Esophagus muscularis mucosa (tissue), 4 donors: ENCODE data around the gene OTOG. TPM values are rescaled to one million over a fixed set of nuclear protein-coding genes. Genes with fewer than 3 reads are reported as not detected.

Source experiments
- DNase-seq: peaks from one replicate; pipeline ENCODE4 v3.0.0-alpha.2; 2017; ENCODE audit errors: extremely low spot score
- H3K27ac ChIP-seq, 4 donors: fragments of 200-600 bp; sonication (generic); replicated peaks in 1 of 4; 1 replicate in 3 of 4; 2 replicates in 1 of 4; pipeline ENCODE4 v1.5.1; 2016 to 2019; ENCODE audit warnings: mild to moderate bottlenecking in 1 of 4
- H3K27me3 ChIP-seq, 4 donors: fragments of 200-600 bp; sonication (generic); one replicate each; pipeline versions ENCODE4 v1.5.1 to v1.6.0; 2016 to 2019
- H3K36me3 ChIP-seq, 4 donors: fragments of 200-600 bp; sonication (generic); one replicate each; pipeline ENCODE4 v1.5.1; 2016 to 2019
- H3K4me1 ChIP-seq, 4 donors: fragments of 200-600 bp; sonication (generic); one replicate each; pipeline ENCODE4 v1.5.1; 2016 to 2019
- H3K4me3 ChIP-seq, 4 donors: fragments of 200-600 bp; sonication (generic); 1 replicate in 2 of 4; 2 replicates in 2 of 4; pipeline ENCODE4 v1.5.1; 2016 to 2019; ENCODE audit warnings: mild to moderate bottlenecking in 4 of 4, moderate library complexity in 1 of 4
- H3K9me3 ChIP-seq, 4 donors: fragments of 200-600 bp; sonication (generic); 1 replicate in 3 of 4; 2 replicates in 1 of 4; pipeline ENCODE4 v1.5.1; 2016 to 2019
- EP300 ChIP-seq: sonication (generic); formaldehyde crosslinking; IDR thresholded peaks from one replicate; pipeline ENCODE4 v1.6.1; 2017; ENCODE audit warnings: antibody characterized with exemption
- POLR2A ChIP-seq: fragments of 450-650 bp; IDR thresholded peaks from one replicate; pipeline ENCODE4 v1.6.1; 2017; ENCODE audit warnings: antibody characterized with exemption, moderate library complexity, mild to moderate bottlenecking, low read depth
- POLR2AphosphoS5 ChIP-seq, 2 donors: sonication (generic); formaldehyde crosslinking; IDR thresholded peaks; one replicate each; pipeline ENCODE4 v1.6.1; 2017; ENCODE audit warnings: antibody characterized with exemption in 2 of 2
- WGBS: methylation state at CpG from one replicate; pipeline ENCODE4 v1.1.5; 2018; 5-methylcytosine and 5-hydroxymethylcytosine counted together
- intact Hi-C: fragments of 100-400 bp; cut with DNase I; formaldehyde crosslinking; loops from one replicate; pipeline ENCODE4 v1.15.1; 2023
- total RNA-seq, 4 donors: library from RNA; depleted of rRNA; stranded (reverse); fragments of >200 nt; gene quantifications; one replicate each; pipeline versions ENCODE4 v1.1.0 to v1.2.1, GENCODE V29; 2016
- TF ChIP-seq, protein P1 (sequence below), 3 experiments: fragments of 200-600 bp in 2 of 3; fragments of 450-650 bp in 1 of 3; sonication (generic) in 2 of 3; IDR thresholded peaks; one replicate each; pipeline ENCODE4 v1.5.1; 2017 to 2019; ENCODE audit warnings: antibody characterized with exemption in 3 of 3, mild to moderate bottlenecking in 2 of 3, moderate library complexity in 1 of 3

The OTOG gene
- total RNA-seq, 4 donors from 2014 or later = not detected

DNA sequence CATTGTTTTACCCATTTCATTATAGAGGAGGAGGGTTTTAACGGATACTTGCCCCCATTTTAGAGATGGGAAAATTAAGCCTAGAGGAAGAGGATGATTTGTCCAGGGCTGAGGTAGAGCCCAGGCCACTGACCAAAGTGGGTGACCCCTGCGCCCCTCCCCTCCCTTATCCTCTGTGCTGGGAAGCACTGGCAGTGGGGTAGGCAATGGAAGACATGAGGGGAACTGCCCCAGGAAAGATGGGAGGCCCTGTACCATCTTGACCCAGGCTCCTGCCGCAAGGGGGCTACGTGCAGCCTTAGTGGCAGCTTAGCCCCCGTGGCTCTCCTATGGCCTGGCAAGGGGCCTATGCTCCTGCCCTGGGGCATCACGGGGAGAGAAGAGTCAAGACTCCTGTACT is 95.9 kb downstream of the OTOG start:
- 81% methylated on average over 2 of the region's 6 CpGs for WGBS
- DNase-seq = peak; percentile 90
- H3K9me3 ChIP-seq = peaks cover 0 to 7% (median 2%) of the 10 kb centered on the region in 4 donors
- TF ChIP-seq EP300 = no peak
- TF ChIP-seq POLR2AphosphoS5 (IDR thresholded peaks at IDR 0.05) = no peak
- TF ChIP-seq, protein P1, sequence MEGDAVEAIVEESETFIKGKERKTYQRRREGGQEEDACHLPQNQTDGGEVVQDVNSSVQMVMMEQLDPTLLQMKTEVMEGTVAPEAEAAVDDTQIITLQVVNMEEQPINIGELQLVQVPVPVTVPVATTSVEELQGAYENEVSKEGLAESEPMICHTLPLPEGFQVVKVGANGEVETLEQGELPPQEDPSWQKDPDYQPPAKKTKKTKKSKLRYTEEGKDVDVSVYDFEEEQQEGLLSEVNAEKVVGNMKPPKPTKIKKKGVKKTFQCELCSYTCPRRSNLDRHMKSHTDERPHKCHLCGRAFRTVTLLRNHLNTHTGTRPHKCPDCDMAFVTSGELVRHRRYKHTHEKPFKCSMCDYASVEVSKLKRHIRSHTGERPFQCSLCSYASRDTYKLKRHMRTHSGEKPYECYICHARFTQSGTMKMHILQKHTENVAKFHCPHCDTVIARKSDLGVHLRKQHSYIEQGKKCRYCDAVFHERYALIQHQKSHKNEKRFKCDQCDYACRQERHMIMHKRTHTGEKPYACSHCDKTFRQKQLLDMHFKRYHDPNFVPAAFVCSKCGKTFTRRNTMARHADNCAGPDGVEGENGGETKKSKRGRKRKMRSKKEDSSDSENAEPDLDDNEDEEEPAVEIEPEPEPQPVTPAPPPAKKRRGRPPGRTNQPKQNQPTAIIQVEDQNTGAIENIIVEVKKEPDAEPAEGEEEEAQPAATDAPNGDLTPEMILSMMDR (IDR thresholded peaks at IDR 0.05) = no peak
- TF ChIP-seq POLR2A = no peak
- intact Hi-C loops = no loop called here
- H3K4me3 ChIP-seq = no peak overlapping the region
- no peaks in the 10 kb centered on the region for H3K36me3 ChIP-seq
- no peak overlapping the region for H3K27ac ChIP-seq
- H3K4me1 ChIP-seq = no peaks in the 10 kb centered on the region
- peaks cover 0 to 10% (median 0%) of the 10 kb centered on the region in 4 donors for H3K27me3 ChIP-seq

DNA sequence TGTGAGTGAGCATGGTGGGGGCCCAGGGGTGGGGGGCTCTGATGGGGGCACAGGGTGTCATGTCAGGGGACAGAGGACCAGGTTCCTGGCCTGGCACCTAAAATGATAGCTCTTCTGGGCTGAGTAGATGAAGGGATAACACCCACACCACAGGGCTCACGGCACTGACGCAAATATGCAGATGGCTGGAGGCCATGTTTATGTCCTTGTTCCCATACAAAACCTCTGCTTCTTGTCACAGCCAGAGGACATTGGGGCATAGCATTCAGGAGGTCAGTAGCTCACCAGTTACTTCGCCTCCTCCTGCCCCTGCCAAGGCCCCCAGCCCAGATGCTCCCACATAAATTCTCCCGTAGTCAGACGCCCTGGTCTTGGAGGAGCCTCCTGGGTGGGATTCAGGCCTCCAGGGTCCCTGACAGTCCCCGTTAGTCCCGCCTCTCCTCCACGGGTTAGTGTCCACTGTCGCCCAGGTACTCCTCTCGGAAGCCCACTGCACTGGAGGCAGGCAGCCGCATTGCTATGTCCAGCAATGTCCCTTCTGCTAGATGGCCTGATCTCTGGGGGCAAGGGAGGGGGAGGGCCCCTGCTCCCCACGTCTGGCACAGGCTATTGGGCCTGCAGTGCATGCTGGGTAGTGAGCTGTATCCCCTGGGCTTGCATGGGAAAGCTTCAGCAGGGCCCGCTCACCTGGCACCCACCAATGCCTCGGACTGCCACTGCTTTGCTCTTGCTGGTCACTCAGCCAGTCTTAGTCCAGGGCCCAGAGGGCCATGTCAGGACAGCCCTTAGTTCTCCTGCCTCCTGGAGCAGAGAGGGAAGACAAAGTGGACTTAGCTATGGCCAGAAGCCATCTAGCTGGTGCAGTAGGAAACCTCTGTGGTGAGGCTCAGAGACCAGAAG is 96.7 kb downstream of the OTOG start:
- intact Hi-C loops = no loop called here
- no peaks in the 10 kb centered on the region for H3K4me1 ChIP-seq
- TF ChIP-seq POLR2AphosphoS5 (IDR thresholded peaks at IDR 0.05) (no peak), EP300 (no peak), POLR2A (no peak)
- TF ChIP-seq, protein P1 (IDR thresholded peaks at IDR 0.05) = no peak
- H3K36me3 ChIP-seq = no peaks in the 10 kb centered on the region
- no peak overlapping the region for H3K4me3 ChIP-seq
- H3K27me3 ChIP-seq = peaks cover 0 to 15% (median 0%) of the 10 kb centered on the region in 4 donors
- 69% methylated on average over 14 of the region's 14 CpGs for WGBS
- no peak overlapping the region for H3K27ac ChIP-seq
- DNase-seq = peak; percentile 91
- peaks cover 0 to 12% (median 2%) of the 10 kb centered on the region in 4 donors for H3K9me3 ChIP-seq

DNA sequence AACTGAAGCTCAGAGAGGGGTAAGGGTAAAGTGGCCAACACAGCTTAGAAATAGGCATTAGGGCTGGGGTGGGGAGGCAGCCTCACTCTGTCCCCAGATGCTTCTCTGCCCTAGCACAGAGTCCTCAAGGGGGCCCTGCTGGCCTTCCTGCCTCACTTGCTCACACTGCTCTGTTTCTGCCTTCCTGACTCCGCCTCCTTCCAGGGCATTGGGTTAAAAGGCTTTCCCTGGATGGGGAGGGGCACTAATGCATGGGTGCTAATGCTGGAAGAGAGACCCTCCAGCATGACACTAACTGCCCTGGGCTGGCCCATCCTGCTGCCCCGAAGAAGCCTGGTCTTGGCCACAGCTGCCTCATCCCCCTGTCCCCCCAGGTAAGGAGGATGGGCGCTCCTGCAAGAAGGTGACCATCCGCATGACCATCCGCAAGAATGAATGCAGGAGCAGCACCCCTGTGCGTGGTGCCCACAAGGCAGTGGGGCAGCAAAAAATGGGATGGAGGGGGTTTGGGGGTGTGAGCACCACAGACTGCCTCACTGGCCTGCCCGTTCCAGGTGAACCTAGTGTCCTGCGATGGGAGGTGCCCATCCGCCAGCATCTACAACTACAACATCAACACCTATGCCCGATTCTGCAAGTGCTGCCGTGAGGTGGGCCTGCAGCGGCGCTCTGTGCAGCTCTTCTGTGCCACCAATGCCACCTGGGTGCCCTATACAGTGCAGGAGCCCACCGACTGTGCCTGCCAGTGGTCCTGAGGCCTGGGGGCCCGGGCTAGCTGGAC is 98.3 kb downstream of the OTOG start:
- Histone ChIP-seq H3K27me3 (peaks cover 0 to 27% (median 0%) of the 10 kb centered on the region in 4 donors), H3K4me3 (no peak overlapping the region), H3K4me1 (no peaks in the 10 kb centered on the region), H3K27ac (no peak overlapping the region), H3K36me3 (no peaks in the 10 kb centered on the region), H3K9me3 (peaks cover 0 to 12% (median 2%) of the 10 kb centered on the region in 4 donors)
- intact Hi-C loops = no loop called here
- TF ChIP-seq, protein P1 (IDR thresholded peaks at IDR 0.05) = no peak
- TF ChIP-seq POLR2AphosphoS5 (IDR thresholded peaks at IDR 0.05) (no peak), POLR2A (no peak), EP300 (no peak)
- 94% methylated on average over 10 of the region's 15 CpGs for WGBS
- peak; percentile 86 for DNase-seq

DNA sequence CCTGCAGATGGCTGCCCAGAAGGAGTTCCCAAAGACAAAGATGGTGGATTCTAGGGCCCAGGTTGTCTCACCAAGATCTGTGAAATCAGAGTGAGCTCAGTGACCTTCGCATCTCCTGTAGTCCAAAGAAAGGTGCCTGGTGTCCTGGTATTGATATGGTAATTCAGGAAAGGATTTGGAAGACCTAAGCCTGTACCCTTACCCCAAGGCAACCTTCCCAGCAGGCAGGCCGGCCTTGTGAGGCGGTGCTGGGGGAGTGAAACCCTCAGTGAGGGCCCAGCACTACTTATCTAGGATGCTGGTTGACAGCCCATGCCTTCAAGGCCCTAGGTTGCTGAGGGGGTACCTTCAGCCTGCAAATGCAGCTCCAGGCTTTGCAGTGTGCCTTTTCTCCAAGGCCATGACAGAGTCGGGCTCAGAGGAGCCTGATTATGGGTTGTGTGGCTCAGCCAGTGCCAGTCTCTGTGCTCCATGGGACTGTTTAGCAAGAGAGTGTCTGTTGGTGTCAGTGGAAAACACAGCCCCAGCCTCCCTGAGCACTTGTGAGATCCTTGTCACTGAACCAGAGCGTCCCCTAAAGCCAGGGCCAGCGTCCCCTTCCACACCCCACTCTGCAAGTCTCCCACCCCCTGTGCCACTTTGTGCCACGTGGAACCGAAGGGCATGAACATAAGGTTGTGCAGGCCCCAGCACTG is 99.5 kb downstream of the OTOG start:
- Histone ChIP-seq H3K4me3 (no peak overlapping the region), H3K9me3 (peaks cover 0 to 12% (median 2%) of the 10 kb centered on the region in 4 donors), H3K27me3 (peaks cover 0 to 36% (median 0%) of the 10 kb centered on the region in 4 donors), H3K27ac (no peak overlapping the region), H3K4me1 (no peaks in the 10 kb centered on the region), H3K36me3 (no peaks in the 10 kb centered on the region)
- intact Hi-C loops = no loop called here
- DNase-seq = peak; percentile 89
- whole genome bisulfite sequencing = 74% methylated on average over 7 of the region's 8 CpGs
- TF ChIP-seq EP300 = no peak
